Neural cell (in vitro differentiated cells): ENCODE results near the gene OSCAR.

Experiments
- CTCF ChIP-seq: fragments of 450-650 bp; IDR thresholded peaks from 2 replicates; pipeline ENCODE4 v1.5.1; 2014; ENCODE audit warnings: antibody characterized with exemption, mild to moderate bottlenecking, moderate library complexity; ENCODE audit not compliant: poor library complexity, severe bottlenecking
- EP300 ChIP-seq: fragments of 450-650 bp; conservative IDR thresholded peaks from 2 replicates; pipeline ENCODE4 v1.6.1; 2014; ENCODE audit warnings: antibody characterized with exemption, mild to moderate bottlenecking, moderate library complexity; ENCODE audit not compliant: poor library complexity, severe bottlenecking
- EZH2 ChIP-seq: fragments of 200-600, 300-800 bp; shearing (Covaris generic), sonication (generic); IDR thresholded peaks from 2 replicates; pipeline ENCODE4 v1.6.1; 2014; ENCODE audit warnings: antibody characterized with exemption, low read length, borderline replicate concordance, mild to moderate bottlenecking; ENCODE audit not compliant: insufficient read depth, poor library complexity, severe bottlenecking
- POLR2AphosphoS5 ChIP-seq: IDR thresholded peaks from 2 replicates; pipeline ENCODE4 v1.6.1; 2012
- REST ChIP-seq: IDR thresholded peaks from 2 replicates; pipeline ENCODE4 v1.6.1; 2012; ENCODE audit warnings: borderline replicate concordance
- TAF1 ChIP-seq: IDR thresholded peaks from 2 replicates; pipeline ENCODE4 v1.6.1; 2012; ENCODE audit warnings: low read depth

GRCh38 chr19:54077334-54077733 lies 23.3 kb downstream of the OSCAR start:
- TF ChIP-seq POLR2AphosphoS5 (no peak), CTCF (no peak), REST (no peak), TAF1 (no peak), EZH2 (no peak), EP300 (no peak)
